ENCODE measurements around the gene SLC2A5. TPM values are rescaled to one million over a fixed set of nuclear protein-coding genes. Genes with fewer than 3 reads are reported as not detected.
A peak's percentile ranks its signal among the peaks of the same experiment; 100 is the strongest.

Gene SLC2A5
- total RNA-seq, 1 donor from 2014 or later, result 0.79 TPM

DNA sequence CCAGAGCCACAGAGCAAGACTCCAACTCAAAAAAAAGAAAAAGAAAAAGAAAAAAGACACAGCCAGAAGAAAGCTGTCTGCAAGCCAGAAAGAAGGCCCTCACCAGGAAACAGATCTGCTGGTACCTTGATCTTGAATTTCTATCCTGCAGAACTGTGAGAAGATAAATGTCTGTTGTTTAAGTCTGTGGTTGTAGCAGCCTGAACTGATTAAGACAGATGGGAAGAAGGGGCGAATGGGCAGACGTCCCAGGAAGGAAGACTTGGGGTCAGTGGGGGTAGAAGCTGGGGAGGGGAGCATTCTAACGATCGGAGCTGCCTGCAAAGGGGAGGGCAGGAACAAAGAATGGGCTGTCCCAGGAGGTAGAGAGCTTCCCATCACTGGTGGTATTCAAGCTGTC lies 49.5 kb downstream of the SLC2A5 start:
- H3K4me3 ChIP-seq (ENCODE audit: insufficient read depth, low read depth, low read length), result no peak overlapping the region
- no peaks in the 10 kb centered on the region for H3K4me1 ChIP-seq (ENCODE audit: insufficient read depth, low read length)
- H3K4me3 Mint-ChIP-seq (ENCODE audit: unreplicated experiment), result no peak overlapping the region
- DNase-seq (ENCODE audit: low read depth), result peak; percentile 31
- TF ChIP-seq EZH2 (IDR thresholded peaks at IDR 0.05; ENCODE audit: insufficient read depth, low read length), result no peak
- TF ChIP-seq, protein P1, sequence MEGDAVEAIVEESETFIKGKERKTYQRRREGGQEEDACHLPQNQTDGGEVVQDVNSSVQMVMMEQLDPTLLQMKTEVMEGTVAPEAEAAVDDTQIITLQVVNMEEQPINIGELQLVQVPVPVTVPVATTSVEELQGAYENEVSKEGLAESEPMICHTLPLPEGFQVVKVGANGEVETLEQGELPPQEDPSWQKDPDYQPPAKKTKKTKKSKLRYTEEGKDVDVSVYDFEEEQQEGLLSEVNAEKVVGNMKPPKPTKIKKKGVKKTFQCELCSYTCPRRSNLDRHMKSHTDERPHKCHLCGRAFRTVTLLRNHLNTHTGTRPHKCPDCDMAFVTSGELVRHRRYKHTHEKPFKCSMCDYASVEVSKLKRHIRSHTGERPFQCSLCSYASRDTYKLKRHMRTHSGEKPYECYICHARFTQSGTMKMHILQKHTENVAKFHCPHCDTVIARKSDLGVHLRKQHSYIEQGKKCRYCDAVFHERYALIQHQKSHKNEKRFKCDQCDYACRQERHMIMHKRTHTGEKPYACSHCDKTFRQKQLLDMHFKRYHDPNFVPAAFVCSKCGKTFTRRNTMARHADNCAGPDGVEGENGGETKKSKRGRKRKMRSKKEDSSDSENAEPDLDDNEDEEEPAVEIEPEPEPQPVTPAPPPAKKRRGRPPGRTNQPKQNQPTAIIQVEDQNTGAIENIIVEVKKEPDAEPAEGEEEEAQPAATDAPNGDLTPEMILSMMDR (IDR thresholded peaks at IDR 0.05; ENCODE audit: insufficient read depth, low read depth, low read length), result no peak
- no peak for FAIRE-seq
- no peak overlapping the region for H3K27ac ChIP-seq (ENCODE audit: low read depth, low read length)
- no peaks in the 10 kb centered on the region for H4K20me1 ChIP-seq (ENCODE audit: insufficient read depth, low read length)
- no peaks in the 10 kb centered on the region for H3K36me3 Mint-ChIP-seq (ENCODE audit: low read depth, unreplicated experiment)
- no peaks in the 10 kb centered on the region for H3K4me1 Mint-ChIP-seq (ENCODE audit: low read depth, unreplicated experiment)
- H3K27me3 ChIP-seq (ENCODE audit: insufficient read depth, low read length), result peaks cover 2% of the 10 kb centered on the region
- H3K79me2 ChIP-seq (ENCODE audit: insufficient read depth, low read length), result no peaks in the 10 kb centered on the region
- H3K27ac Mint-ChIP-seq (ENCODE audit: unreplicated experiment), result no peak overlapping the region
- H3K27me3 Mint-ChIP-seq (ENCODE audit: low read depth, unreplicated experiment), result peaks cover 41% of the 10 kb centered on the region
- no peak overlapping the region for H2AFZ ChIP-seq (ENCODE audit: low read depth, low read length)
- no peaks in the 10 kb centered on the region for H3K36me3 ChIP-seq (ENCODE audit: insufficient read depth, low read length)
- H3K9me3 ChIP-seq (ENCODE audit: insufficient read depth, low read depth, low read length), result no peaks in the 10 kb centered on the region
- H3K9ac ChIP-seq (ENCODE audit: low read length), result no peak overlapping the region
- no peak overlapping the region for H3K4me2 ChIP-seq (ENCODE audit: low read length)
- no peaks in the 10 kb centered on the region for H3K9me3 Mint-ChIP-seq (ENCODE audit: unreplicated experiment)

DNA sequence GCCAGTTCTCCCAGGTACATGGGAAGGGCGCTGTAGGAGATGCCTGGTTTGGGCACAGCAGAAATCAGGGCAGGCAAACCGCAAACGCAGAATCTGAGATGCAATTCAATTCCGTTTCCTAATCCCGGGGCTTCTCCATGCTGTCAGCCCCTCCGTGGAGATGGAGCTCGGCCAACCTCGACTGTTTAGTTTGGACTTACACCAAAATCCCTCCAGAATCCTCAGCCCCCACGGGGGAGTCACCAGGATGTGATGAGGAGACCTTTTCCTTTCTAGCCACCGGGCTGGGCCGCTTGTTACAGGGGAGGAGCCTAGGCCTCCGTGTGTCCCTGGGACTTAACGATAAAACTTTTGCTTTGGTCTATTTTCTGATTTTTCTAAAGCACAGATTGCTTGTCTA lies 51.1 kb downstream of the SLC2A5 start:
- H3K9me3 ChIP-seq (ENCODE audit: insufficient read depth, low read depth, low read length), result no peaks in the 10 kb centered on the region
- H3K4me2 ChIP-seq (ENCODE audit: low read length), result peak overlapping the region; percentile 34
- FAIRE-seq (no peak), DNase-seq (ENCODE audit: low read depth) (no peak)
- H4K20me1 ChIP-seq (ENCODE audit: insufficient read depth, low read length), result no peaks in the 10 kb centered on the region
- H3K79me2 ChIP-seq (ENCODE audit: insufficient read depth, low read length), result no peaks in the 10 kb centered on the region
- H3K27ac ChIP-seq (ENCODE audit: low read depth, low read length), result no peak overlapping the region
- TF ChIP-seq EZH2 (IDR thresholded peaks at IDR 0.05; ENCODE audit: insufficient read depth, low read length), result no peak
- TF ChIP-seq, protein P1 (IDR thresholded peaks at IDR 0.05; ENCODE audit: insufficient read depth, low read depth, low read length), result no peak
- peaks cover 2% of the 10 kb centered on the region for H3K27me3 ChIP-seq (ENCODE audit: insufficient read depth, low read length)
- no peaks in the 10 kb centered on the region for H3K36me3 ChIP-seq (ENCODE audit: insufficient read depth, low read length)
- H3K4me3 ChIP-seq (ENCODE audit: insufficient read depth, low read depth, low read length), result no peak overlapping the region
- Mint-ChIP-seq H3K4me3 (ENCODE audit: unreplicated experiment) (no peak overlapping the region), H3K27ac (ENCODE audit: unreplicated experiment) (no peak overlapping the region), H3K9me3 (ENCODE audit: unreplicated experiment) (no peaks in the 10 kb centered on the region), H3K4me1 (ENCODE audit: low read depth, unreplicated experiment) (no peaks in the 10 kb centered on the region), H3K27me3 (ENCODE audit: low read depth, unreplicated experiment) (peaks cover 47% of the 10 kb centered on the region), H3K36me3 (ENCODE audit: low read depth, unreplicated experiment) (no peaks in the 10 kb centered on the region)
- H3K9ac ChIP-seq (ENCODE audit: low read length), result no peak overlapping the region
- H2AFZ ChIP-seq (ENCODE audit: low read depth, low read length), result peak overlapping the region; percentile 13
- H3K4me1 ChIP-seq (ENCODE audit: insufficient read depth, low read length), result no peaks in the 10 kb centered on the region

DNA sequence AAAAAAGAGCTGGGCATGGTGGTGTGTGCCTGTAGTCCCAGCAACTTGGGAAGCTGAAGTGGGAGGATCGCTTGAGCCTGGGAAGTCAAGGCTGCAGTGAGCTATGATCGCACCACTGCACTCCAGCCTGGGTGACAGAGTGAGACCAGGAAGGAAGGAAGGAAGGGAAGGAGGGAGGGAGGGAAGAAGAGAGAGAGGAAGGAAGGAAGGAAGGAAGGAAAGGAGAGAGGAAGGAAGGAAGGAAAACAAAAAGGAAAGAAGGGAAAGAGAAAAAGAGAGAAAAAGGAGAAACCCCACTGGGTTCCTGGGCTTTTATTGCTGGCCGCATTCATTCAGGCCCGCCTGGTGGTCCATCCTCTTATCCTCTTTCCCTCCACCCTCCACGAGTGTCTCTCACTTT lies 53.0 kb downstream of the SLC2A5 start:
- no peak for FAIRE-seq

More for the DNA sequence above, 53.0 kb downstream of the SLC2A5 start:
- H3K9me3 Mint-ChIP-seq (ENCODE audit: unreplicated experiment), result no peaks in the 10 kb centered on the region
- H3K27ac ChIP-seq (ENCODE audit: low read depth, low read length), result no peak overlapping the region
- H3K9ac ChIP-seq (ENCODE audit: low read length), result no peak overlapping the region
- H3K36me3 ChIP-seq (ENCODE audit: insufficient read depth, low read length), result no peaks in the 10 kb centered on the region
- H3K36me3 Mint-ChIP-seq (ENCODE audit: low read depth, unreplicated experiment), result no peaks in the 10 kb centered on the region
- H3K27me3 ChIP-seq (ENCODE audit: insufficient read depth, low read length), result peaks cover 2% of the 10 kb centered on the region
- no peak overlapping the region for H3K4me2 ChIP-seq (ENCODE audit: low read length)
- no peak overlapping the region for H2AFZ ChIP-seq (ENCODE audit: low read depth, low read length)
- H3K27me3 Mint-ChIP-seq (ENCODE audit: low read depth, unreplicated experiment), result peaks cover 47% of the 10 kb centered on the region
- H3K9me3 ChIP-seq (ENCODE audit: insufficient read depth, low read depth, low read length), result no peaks in the 10 kb centered on the region
- TF ChIP-seq, protein P1 (IDR thresholded peaks at IDR 0.05; ENCODE audit: insufficient read depth, low read depth, low read length), result no peak
- TF ChIP-seq EZH2 (IDR thresholded peaks at IDR 0.05; ENCODE audit: insufficient read depth, low read length), result no peak
- H3K4me3 ChIP-seq (ENCODE audit: insufficient read depth, low read depth, low read length), result no peak overlapping the region
- DNase-seq (ENCODE audit: low read depth), result no peak
- H4K20me1 ChIP-seq (ENCODE audit: insufficient read depth, low read length), result no peaks in the 10 kb centered on the region
- H3K4me1 Mint-ChIP-seq (ENCODE audit: low read depth, unreplicated experiment), result no peaks in the 10 kb centered on the region
- no peak overlapping the region for H3K4me3 Mint-ChIP-seq (ENCODE audit: unreplicated experiment)
- no peaks in the 10 kb centered on the region for H3K79me2 ChIP-seq (ENCODE audit: insufficient read depth, low read length)
- H3K4me1 ChIP-seq (ENCODE audit: insufficient read depth, low read length), result no peaks in the 10 kb centered on the region
- no peak overlapping the region for H3K27ac Mint-ChIP-seq (ENCODE audit: unreplicated experiment)
